Measurements from ENCODE around the gene OVCH2.
"Not testable (repeated sequence)": the region's sequence is repeated elsewhere in the genome, so short reads cannot be mapped to it uniquely, and the experiment has no call there.

The OVCH2 gene

DNA sequence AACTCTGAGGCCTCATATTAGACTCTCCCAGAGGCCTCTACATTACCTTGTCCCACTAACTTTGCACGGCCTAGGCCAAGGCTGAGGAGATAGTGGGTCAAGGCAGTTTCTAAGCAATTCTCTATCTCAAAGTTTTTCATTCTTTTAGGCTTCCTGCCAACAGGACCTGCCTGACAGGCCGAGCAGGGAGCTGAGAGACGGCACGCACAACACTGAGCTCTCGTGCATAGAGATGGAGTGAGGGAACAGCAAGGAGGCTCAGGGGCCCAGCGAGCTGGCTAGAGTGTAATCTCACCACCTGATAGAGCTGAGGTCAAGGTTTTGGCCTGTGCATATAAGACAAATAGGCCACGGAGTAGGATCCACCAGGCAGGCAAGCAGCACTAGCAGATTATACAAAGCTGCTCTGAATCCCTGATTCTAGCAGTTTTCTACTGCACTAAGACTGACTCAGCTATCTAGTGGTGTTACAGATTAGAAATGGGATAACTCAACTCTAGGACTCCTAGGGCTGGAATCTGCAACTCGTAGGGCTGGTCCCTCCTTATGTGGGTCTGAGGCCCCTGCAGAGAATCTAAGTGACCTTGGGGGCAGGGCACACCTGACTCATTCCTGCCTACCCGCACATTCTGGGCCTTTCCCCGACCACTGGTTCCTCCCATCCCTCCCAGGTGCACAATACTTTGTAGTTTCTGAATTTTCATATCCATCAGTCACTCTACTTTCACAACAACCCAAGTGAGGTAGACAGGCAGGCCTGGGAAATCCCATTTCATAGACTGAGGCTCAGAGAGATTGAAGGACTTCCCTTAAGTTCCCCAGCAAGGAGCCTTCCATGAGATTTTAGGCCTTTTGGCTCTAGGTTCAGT is 34.7 kb downstream of the OVCH2 start:
- DNase-seq (ENCODE audit: low spot score): no peak

GRCh38 chr11:7670641-7671040 is 35.6 kb downstream of the OVCH2 start:
- DNase-seq (ENCODE audit: low spot score): no peak

GRCh38 chr11:7668911-7669310 is 37.4 kb downstream of the OVCH2 start:
- DNase-seq (ENCODE audit: low spot score): peak; percentile 91

DNA sequence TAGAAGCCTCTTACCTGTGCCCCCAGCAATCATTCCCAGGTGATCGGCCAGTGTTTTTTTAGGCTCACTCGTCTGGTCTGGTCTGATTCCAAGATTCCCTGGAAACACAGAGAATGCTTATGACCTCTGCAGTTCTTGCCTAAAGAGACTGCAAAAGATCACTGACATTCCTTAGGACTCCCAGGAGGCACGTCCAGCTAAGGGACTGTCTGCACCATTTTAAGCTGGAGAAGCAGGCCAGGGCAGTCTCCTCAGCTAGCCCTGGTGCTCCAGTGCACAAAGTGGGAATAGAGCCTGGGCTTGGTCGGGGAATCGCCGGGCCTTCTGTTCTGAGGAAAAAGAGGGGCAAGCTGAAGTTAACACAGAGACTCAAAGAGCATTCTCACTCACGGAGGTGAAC is 37.8 kb downstream of the OVCH2 start:
- no peak for DNase-seq (ENCODE audit: low spot score)

- DNase-seq (ENCODE audit: low spot score): no peak
Measured at GRCh38 chr11:7667460-7667859, 38.8 kb downstream of the OVCH2 start.

- no peak for DNase-seq (ENCODE audit: low spot score)
Measured at GRCh38 chr11:7666292-7666866, 39.9 kb downstream of the OVCH2 start.

GRCh38 chr11:7665473-7666291 is 40.6 kb downstream of the OVCH2 start:
- DNase-seq (ENCODE audit: low spot score): peak; percentile 87

GRCh38 chr11:7664867-7665266 is 41.4 kb downstream of the OVCH2 start:
- no peak for DNase-seq (ENCODE audit: low spot score)

DNA sequence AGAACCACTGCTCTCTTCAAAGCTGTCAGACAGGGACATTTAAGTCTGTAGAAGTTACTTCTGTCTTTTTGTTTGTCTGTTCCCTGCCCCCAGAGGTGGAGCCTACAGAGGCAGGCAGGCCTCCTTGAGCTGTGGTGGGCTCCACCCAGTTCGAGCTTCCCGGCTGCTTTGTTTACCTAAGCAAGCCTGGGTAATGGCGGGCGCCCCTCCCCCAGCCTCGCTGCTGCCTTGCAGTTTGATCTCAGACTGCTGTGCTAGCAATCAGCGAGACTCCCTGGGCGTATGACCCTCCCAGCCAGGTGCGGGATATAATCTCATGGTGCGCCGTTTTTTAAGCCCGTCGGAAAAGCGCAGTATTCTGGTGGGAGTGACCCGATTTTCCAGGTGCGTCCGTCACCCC is 42.7 kb downstream of the OVCH2 start:
- not testable (repeated sequence) for DNase-seq (ENCODE audit: low spot score)

GRCh38 chr11:7657306-7658025 is 48.8 kb downstream of the OVCH2 start:
- peak; percentile 61 for DNase-seq (ENCODE audit: low spot score)

- no peak for DNase-seq (ENCODE audit: low spot score)
Measured at GRCh38 chr11:7656704-7657103, 49.6 kb downstream of the OVCH2 start.

DNA sequence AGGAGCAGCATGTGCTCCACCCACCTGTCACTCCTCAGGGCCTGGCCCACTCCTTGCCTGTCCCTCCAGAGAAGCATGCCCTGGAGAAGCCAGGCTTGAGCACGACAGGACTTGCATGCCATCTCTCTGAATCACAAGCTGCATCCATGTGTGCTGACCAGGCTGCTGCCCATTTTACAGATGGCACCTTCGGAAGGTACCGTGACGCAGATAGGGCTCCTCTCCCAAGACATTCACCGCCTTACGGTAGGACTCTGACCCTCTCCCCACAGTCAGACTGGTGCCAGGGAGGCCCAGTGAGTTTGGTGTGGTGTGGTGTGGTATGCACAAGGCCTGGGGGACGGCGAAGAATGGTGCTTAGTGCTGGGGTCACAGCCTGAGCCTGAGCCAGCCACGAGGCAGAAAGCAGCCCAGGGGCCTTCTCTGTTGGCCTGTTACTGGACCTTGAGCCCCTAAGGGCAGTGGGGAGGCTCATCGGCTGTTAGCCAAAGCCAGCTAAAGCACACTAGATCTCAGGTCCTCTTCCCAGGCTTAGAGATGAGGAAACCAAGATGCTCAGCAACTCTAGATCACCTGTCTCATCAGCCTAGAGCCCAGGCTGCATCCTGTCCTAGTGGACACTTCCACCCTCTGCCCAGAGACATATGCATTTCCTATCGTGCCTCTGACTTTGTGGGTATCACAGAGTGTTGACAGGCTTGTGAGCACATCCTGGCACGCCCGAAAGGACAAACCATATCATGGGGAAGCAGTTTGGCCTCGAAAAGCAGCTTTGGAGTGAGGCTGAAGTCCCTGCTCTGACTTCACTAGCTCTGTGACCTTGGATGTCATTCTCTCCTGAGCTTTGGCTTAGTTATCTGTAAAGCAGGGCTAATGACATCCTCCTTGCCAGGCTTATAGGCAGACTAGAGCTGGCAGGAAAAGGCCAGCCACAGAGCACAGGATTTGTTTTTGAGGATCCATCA is 50.7 kb downstream of the OVCH2 start:
- no peak for DNase-seq (ENCODE audit: low spot score)

DNA sequence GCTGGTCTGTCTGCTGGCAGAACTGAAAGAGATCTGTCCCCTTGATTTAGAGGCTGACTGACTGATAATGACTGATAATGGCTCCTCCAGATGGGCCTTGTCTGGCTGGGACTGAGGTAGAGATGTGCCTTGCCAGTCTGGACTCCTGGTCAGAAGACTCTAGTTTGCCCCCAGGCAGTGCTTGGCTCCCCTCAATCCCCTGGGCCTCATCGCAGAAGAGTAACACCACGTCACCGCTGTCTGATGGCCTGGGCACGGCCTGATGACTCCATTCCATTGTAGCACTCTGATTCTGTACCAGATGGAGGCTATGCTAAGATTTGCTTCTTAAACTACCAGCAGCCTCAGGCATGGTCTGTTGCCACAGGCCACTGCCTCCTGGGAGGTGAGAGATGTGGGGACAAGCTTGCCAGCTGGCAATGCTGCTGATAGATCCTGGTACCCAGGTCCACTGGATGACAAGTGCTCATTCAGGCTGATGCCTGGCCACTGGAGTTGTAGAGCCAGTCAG is 52.0 kb downstream of the OVCH2 start:
- no peak for DNase-seq (ENCODE audit: low spot score)

- DNase-seq (ENCODE audit: low spot score): peak; percentile 78
Measured at GRCh38 chr11:7651700-7652099, 54.6 kb downstream of the OVCH2 start.

DNA sequence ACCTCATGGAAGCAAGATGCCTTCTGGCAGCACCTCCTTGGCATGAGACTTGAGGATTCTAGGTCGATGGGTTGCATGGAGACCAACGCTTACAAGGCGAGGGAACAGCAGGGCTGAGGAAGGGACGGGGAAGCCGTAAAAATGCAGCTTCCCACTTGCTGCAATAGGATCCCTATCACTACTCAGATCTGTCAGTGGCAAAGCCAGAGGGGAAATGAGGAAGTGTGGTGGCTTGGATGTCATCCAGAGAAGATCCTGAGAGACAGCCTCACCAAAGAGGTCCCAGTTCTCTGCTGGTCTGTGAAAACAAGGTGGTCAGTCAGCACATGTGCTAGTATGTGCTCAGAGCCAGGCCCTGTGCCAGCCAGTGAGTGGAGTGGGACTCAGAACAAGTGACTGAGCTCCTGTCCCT is 55.1 kb downstream of the OVCH2 start:
- peak; percentile 30 for DNase-seq (ENCODE audit: low spot score)

GRCh38 chr11:7648264-7648663 is 58.0 kb downstream of the OVCH2 start:
- no peak for DNase-seq (ENCODE audit: low spot score)

- no peak for DNase-seq (ENCODE audit: low spot score)
Measured at GRCh38 chr11:7646866-7647265, 59.4 kb downstream of the OVCH2 start.

GRCh38 chr11:7645206-7645605 is 61.1 kb downstream of the OVCH2 start:
- no peak for DNase-seq (ENCODE audit: low spot score)

- no peak for DNase-seq (ENCODE audit: low spot score)
Measured at GRCh38 chr11:7643314-7643713, 63.0 kb downstream of the OVCH2 start.

GRCh38 chr11:7642747-7643146 is 63.5 kb downstream of the OVCH2 start:
- DNase-seq (ENCODE audit: low spot score): no peak

DNA sequence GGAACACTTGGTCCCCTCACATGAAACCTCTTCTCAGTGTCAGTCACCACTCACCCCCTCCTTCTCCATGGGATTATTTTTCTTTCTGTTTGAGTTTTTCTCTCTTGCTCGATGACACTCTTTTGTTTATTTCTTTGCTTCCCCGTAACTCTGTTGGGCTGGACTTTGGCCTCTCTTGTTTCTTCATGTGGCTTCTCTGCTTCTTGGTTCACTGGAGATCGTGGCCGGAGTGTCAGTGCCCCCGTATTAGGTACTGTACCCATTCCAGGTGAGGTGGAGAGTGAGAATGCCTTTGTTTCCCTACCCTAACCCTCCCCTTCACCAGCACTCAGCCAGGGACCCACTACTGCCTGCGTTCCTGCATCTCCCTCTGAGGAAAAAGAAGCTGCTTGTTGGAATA is 65.5 kb downstream of the OVCH2 start:
- no peak for DNase-seq (ENCODE audit: low spot score)
